ENCODE results near the gene PER2.

Gene PER2

GRCh38 chr2:238238766-238239542 is 49.5 kb downstream of the PER2 start:
- Histone ChIP-seq H3K4me3 (IDR thresholded peaks at IDR 0.05; ENCODE audit: insufficient read depth, low read depth, low read length) (no peak overlapping the region), H3K79me2 (ENCODE audit: insufficient read depth, low read depth) (peaks cover 18% of the 10 kb centered on the region), H3K9ac (peak overlapping the region; percentile 71; the same call in 1 of the 2 replicates), H3K27ac (peak overlapping the region; percentile 43), H2AFZ (ENCODE audit: low read depth) (no peak overlapping the region), H3K4me1 (ENCODE audit: low read depth, poor library complexity, severe bottlenecking) (peaks cover 32% of the 10 kb centered on the region), H3K36me3 (ENCODE audit: insufficient read depth) (no peaks in the 10 kb centered on the region), H3K27me3 (ENCODE audit: insufficient read depth, low read depth) (no peaks in the 10 kb centered on the region), H4K20me1 (ENCODE audit: insufficient read depth) (no peaks in the 10 kb centered on the region; the same call in 1 of the 2 replicates), H3K4me2 (peak overlapping the region; percentile 90)
- TF ChIP-seq CTCF (conservative IDR thresholded peaks at IDR 0.05; ENCODE audit: low read depth, low read length), result no peak

GRCh38 chr2:238238311-238238765 is 50.1 kb downstream of the PER2 start:
- Histone ChIP-seq H3K9ac (peak overlapping the region; percentile 71; the same call in 1 of the 2 replicates), H3K4me1 (ENCODE audit: low read depth, poor library complexity, severe bottlenecking) (peaks cover 32% of the 10 kb centered on the region), H3K4me2 (peak overlapping the region; percentile 90), H3K36me3 (ENCODE audit: insufficient read depth) (no peaks in the 10 kb centered on the region), H4K20me1 (ENCODE audit: insufficient read depth) (no peaks in the 10 kb centered on the region; the same call in 1 of the 2 replicates), H3K27ac (peak overlapping the region; percentile 43), H3K27me3 (ENCODE audit: insufficient read depth, low read depth) (no peaks in the 10 kb centered on the region), H3K79me2 (ENCODE audit: insufficient read depth, low read depth) (peaks cover 18% of the 10 kb centered on the region), H2AFZ (ENCODE audit: low read depth) (no peak overlapping the region), H3K4me3 (IDR thresholded peaks at IDR 0.05; ENCODE audit: insufficient read depth, low read depth, low read length) (no peak overlapping the region)
- no peak for TF ChIP-seq CTCF (conservative IDR thresholded peaks at IDR 0.05; ENCODE audit: low read depth, low read length)

- H3K4me3 ChIP-seq (IDR thresholded peaks at IDR 0.05; ENCODE audit: insufficient read depth, low read depth, low read length), result no peak overlapping the region
- no peak overlapping the region for H3K27ac ChIP-seq
- peak overlapping the region; percentile 90; the same call in 1 of the 2 replicates for H3K4me2 ChIP-seq
- H4K20me1 ChIP-seq (ENCODE audit: insufficient read depth), result no peaks in the 10 kb centered on the region; the same call in 1 of the 2 replicates
- no peak for TF ChIP-seq CTCF (conservative IDR thresholded peaks at IDR 0.05; ENCODE audit: low read depth, low read length)
- H3K79me2 ChIP-seq (ENCODE audit: insufficient read depth, low read depth), result peaks cover 18% of the 10 kb centered on the region
- no peak overlapping the region for H3K9ac ChIP-seq
- no peak overlapping the region for H2AFZ ChIP-seq (ENCODE audit: low read depth)
- no peaks in the 10 kb centered on the region for H3K36me3 ChIP-seq (ENCODE audit: insufficient read depth)
- peaks cover 32% of the 10 kb centered on the region for H3K4me1 ChIP-seq (ENCODE audit: low read depth, poor library complexity, severe bottlenecking)
- no peaks in the 10 kb centered on the region for H3K27me3 ChIP-seq (ENCODE audit: insufficient read depth, low read depth)
These were observed 50.8 kb downstream of the PER2 start for GRCh38 chr2:238237431-238238135.

GRCh38 chr2:238236571-238236970 is 51.8 kb downstream of the PER2 start:
- H3K27me3 ChIP-seq (ENCODE audit: insufficient read depth, low read depth), result no peaks in the 10 kb centered on the region
- H3K4me2 ChIP-seq, result no peak overlapping the region
- H3K4me3 ChIP-seq (IDR thresholded peaks at IDR 0.05; ENCODE audit: insufficient read depth, low read depth, low read length), result no peak overlapping the region
- no peak overlapping the region for H3K27ac ChIP-seq
- no peaks in the 10 kb centered on the region; the same call in 1 of the 2 replicates for H4K20me1 ChIP-seq (ENCODE audit: insufficient read depth)
- H2AFZ ChIP-seq (ENCODE audit: low read depth), result no peak overlapping the region
- H3K9ac ChIP-seq, result no peak overlapping the region
- H3K36me3 ChIP-seq (ENCODE audit: insufficient read depth), result no peaks in the 10 kb centered on the region
- TF ChIP-seq CTCF (conservative IDR thresholded peaks at IDR 0.05; ENCODE audit: low read depth, low read length), result no peak
- peaks cover 18% of the 10 kb centered on the region for H3K79me2 ChIP-seq (ENCODE audit: insufficient read depth, low read depth)
- peaks cover 22% of the 10 kb centered on the region for H3K4me1 ChIP-seq (ENCODE audit: low read depth, poor library complexity, severe bottlenecking)

Measured in KMS-11 (cell line).